ENCODE measurements around the gene PIP5K1A.
"Not testable (repeated sequence)": the region's sequence is repeated elsewhere in the genome, so short reads cannot be mapped to it uniquely, and the experiment has no call there.

PIP5K1A gene

DNA sequence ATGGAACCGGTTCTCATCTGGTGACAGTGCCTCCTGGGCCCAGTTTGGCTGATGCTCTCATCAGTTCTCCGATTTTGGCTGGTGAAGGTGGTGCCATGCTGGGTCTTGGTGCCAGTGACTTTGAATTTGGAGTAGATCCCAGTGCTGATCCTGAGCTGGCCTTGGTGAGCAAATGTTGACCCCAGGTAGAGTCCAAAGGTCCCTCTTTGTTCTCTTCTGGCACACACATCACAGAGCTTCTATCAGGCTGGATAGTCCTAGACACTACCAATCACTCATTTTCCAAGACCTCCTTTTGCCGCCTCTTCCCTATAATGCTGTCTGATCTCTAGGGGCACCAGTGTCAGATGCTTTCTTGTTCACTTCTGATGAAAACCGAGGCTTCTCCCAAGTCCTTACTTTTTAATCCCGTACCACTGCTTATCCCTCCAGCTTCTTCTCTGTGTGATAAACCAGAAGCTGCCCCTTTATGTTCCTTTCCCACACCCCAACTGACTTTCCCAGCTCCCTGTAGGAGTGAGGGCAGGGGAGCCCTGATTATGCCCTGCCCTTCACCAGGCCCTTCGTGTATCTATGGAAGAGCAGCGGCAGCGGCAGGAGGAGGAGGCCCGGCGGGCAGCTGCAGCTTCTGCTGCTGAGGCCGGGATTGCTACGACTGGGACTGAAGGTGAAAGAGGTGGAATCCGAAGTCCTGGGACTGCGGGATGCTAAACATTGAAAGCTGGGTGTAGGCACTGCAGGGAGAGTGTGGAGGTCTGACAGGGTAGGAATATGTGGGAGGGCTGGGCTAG lies 67.3 kb downstream of the PIP5K1A start:
- no peak for DNase-seq (ENCODE audit: extremely low spot score)
- POLR2A ChIA-PET: interaction anchor here (0.9 to 3.1 kb wide), 4 partner anchors 11 to 74 kb away, joined by 3 to 13 read pairs (median 3); partner anchors contain the start of gene PSMD4
- CTCF ChIA-PET: no interaction called here
- TF ChIP-seq CTBP1 (IDR thresholded peaks at IDR 0.05; ENCODE audit: borderline replicate concordance): no peak
- TF ChIP-seq FOXA1 (IDR thresholded peaks at IDR 0.05): no peak
- no peak for TF ChIP-seq FOXM1 (IDR thresholded peaks at IDR 0.05; ENCODE audit: borderline replicate concordance)
- TF ChIP-seq ARNT (IDR thresholded peaks at IDR 0.05): no peak
- TF ChIP-seq HDGF (IDR thresholded peaks at IDR 0.05; ENCODE audit: borderline replicate concordance): no peak
- no peak for TF ChIP-seq FOXK2 (IDR thresholded peaks at IDR 0.05)
- TF ChIP-seq BHLHE40 (IDR thresholded peaks at IDR 0.05; ENCODE audit: borderline replicate concordance): no peak
- no peak for TF ChIP-seq SUZ12 (IDR thresholded peaks at IDR 0.05)
- no peak for TF ChIP-seq L3MBTL2 (conservative IDR thresholded peaks at IDR 0.05)
- no peak for TF ChIP-seq ELF4 (IDR thresholded peaks at IDR 0.05)
- TF ChIP-seq TARDBP (IDR thresholded peaks at IDR 0.05): no peak
- no peak for TF ChIP-seq ZNF384 (IDR thresholded peaks at IDR 0.05)
- TF ChIP-seq, protein P1, sequence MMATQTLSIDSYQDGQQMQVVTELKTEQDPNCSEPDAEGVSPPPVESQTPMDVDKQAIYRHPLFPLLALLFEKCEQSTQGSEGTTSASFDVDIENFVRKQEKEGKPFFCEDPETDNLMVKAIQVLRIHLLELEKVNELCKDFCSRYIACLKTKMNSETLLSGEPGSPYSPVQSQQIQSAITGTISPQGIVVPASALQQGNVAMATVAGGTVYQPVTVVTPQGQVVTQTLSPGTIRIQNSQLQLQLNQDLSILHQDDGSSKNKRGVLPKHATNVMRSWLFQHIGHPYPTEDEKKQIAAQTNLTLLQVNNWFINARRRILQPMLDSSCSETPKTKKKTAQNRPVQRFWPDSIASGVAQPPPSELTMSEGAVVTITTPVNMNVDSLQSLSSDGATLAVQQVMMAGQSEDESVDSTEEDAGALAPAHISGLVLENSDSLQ (IDR thresholded peaks at IDR 0.05): no peak
- no peak for TF ChIP-seq SP1 (IDR thresholded peaks at IDR 0.05)
- TF ChIP-seq LEF1 (IDR thresholded peaks at IDR 0.05; ENCODE audit: borderline replicate concordance): no peak

DNA sequence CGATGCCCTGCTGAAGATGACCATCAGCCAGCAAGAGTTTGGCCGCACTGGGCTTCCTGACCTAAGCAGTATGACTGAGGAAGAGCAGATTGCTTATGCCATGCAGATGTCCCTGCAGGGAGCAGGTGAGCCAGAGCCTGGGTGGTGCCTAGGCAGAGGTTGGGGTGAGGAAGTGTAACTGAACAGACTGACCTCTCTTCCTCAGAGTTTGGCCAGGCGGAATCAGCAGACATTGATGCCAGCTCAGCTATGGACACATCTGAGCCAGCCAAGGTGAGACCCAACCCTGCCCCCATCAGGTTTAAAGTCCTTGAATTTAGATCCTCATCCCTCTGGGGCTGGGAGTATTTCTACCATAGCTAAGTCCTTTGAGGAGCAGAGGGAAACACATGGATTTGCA lies 68.0 kb downstream of the PIP5K1A start:
- no peak for DNase-seq (ENCODE audit: extremely low spot score)
- ChIA-PET CTCF (interaction anchor here (0.6 kb wide), 1 partner anchor 16 kb away, joined by 5 read pairs; no protein-coding TSS in a partner anchor), POLR2A (interaction anchor here (1.5 to 3.1 kb wide), 3 partner anchors 11 to 15 kb away, joined by 3 to 13 read pairs (median 9); partner anchors contain the start of genes PSMD4 and ZNF687)
- no peak for TF ChIP-seq ARNT (IDR thresholded peaks at IDR 0.05)
- TF ChIP-seq ELF4 (IDR thresholded peaks at IDR 0.05): no peak
- TF ChIP-seq TARDBP (IDR thresholded peaks at IDR 0.05): no peak
- no peak for TF ChIP-seq BHLHE40 (IDR thresholded peaks at IDR 0.05; ENCODE audit: borderline replicate concordance)
- TF ChIP-seq L3MBTL2 (conservative IDR thresholded peaks at IDR 0.05): no peak
- TF ChIP-seq FOXM1 (IDR thresholded peaks at IDR 0.05; ENCODE audit: borderline replicate concordance): no peak
- no peak for TF ChIP-seq ZNF384 (IDR thresholded peaks at IDR 0.05)
- no peak for TF ChIP-seq FOXA1 (IDR thresholded peaks at IDR 0.05)
- TF ChIP-seq SUZ12 (IDR thresholded peaks at IDR 0.05): no peak
- no peak for TF ChIP-seq CTBP1 (IDR thresholded peaks at IDR 0.05; ENCODE audit: borderline replicate concordance)
- no peak for TF ChIP-seq FOXK2 (IDR thresholded peaks at IDR 0.05)
- TF ChIP-seq NFRKB (IDR thresholded peaks at IDR 0.05): no peak

DNA sequence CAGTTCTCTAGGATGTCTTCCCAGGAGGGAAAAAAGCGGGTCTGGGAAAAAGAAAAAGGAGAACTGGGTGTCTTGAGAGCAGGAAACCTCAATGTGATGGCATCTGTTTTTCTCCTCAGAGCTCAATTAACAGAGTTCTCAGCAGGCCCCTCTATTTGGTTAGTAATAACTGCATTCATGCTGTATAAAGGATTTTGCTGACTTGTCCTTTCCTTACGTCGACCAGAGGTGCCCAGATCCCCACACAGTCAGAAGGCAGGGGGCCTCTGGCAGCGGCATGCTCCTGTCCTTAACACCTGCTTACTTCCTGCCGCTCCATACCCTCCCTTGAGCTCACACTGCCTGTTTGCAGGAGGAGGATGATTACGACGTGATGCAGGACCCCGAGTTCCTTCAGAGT lies 68.5 kb downstream of the PIP5K1A start:
- ChIA-PET CTCF (interaction anchor here (0.6 kb wide), 1 partner anchor 16 kb away, joined by 5 read pairs; no protein-coding TSS in a partner anchor), POLR2A (interaction anchor here (1.5 to 3.1 kb wide), 3 partner anchors 11 to 15 kb away, joined by 3 to 13 read pairs (median 9); partner anchors contain the start of genes PSMD4 and ZNF687)
- TF ChIP-seq BHLHE40 (IDR thresholded peaks at IDR 0.05; ENCODE audit: borderline replicate concordance) (no peak), SUZ12 (IDR thresholded peaks at IDR 0.05) (no peak), TARDBP (IDR thresholded peaks at IDR 0.05) (no peak), ARNT (IDR thresholded peaks at IDR 0.05) (no peak), L3MBTL2 (conservative IDR thresholded peaks at IDR 0.05) (no peak), NFRKB (IDR thresholded peaks at IDR 0.05) (no peak), FOXA1 (IDR thresholded peaks at IDR 0.05) (no peak), CTBP1 (IDR thresholded peaks at IDR 0.05; ENCODE audit: borderline replicate concordance) (no peak), HDGF (IDR thresholded peaks at IDR 0.05; ENCODE audit: borderline replicate concordance) (no peak), ELF4 (IDR thresholded peaks at IDR 0.05) (no peak), FOXM1 (IDR thresholded peaks at IDR 0.05; ENCODE audit: borderline replicate concordance) (no peak)
- DNase-seq (ENCODE audit: extremely low spot score): no peak

GRCh38 chr1:151267760-151268159 lies 69.4 kb downstream of the PIP5K1A start:
- CTCF ChIA-PET: no interaction called here
- DNase-seq (ENCODE audit: extremely low spot score): no peak
- POLR2A ChIA-PET: interaction anchor here (1.5 to 3.1 kb wide), 3 partner anchors 10 to 14 kb away, joined by 3 to 13 read pairs (median 9); partner anchors contain the start of genes PSMD4 and ZNF687
- TF ChIP-seq NFRKB (IDR thresholded peaks at IDR 0.05): no peak
- TF ChIP-seq ZNF384 (IDR thresholded peaks at IDR 0.05): no peak
- no peak for TF ChIP-seq L3MBTL2 (conservative IDR thresholded peaks at IDR 0.05)
- TF ChIP-seq FOXK2 (IDR thresholded peaks at IDR 0.05): no peak
- no peak for TF ChIP-seq TARDBP (IDR thresholded peaks at IDR 0.05)
- TF ChIP-seq FOXM1 (IDR thresholded peaks at IDR 0.05; ENCODE audit: borderline replicate concordance): no peak

GRCh38 chr1:151273924-151274466 lies 75.6 kb downstream of the PIP5K1A start:
- POLR2A ChIA-PET: no interaction called here
- no peak for TF ChIP-seq LEF1 (IDR thresholded peaks at IDR 0.05; ENCODE audit: borderline replicate concordance)
- TF ChIP-seq FOXA1 (IDR thresholded peaks at IDR 0.05): no peak
- TF ChIP-seq FOXK2 (IDR thresholded peaks at IDR 0.05): no peak
- no peak for TF ChIP-seq TARDBP (IDR thresholded peaks at IDR 0.05)
- no peak for TF ChIP-seq BHLHE40 (IDR thresholded peaks at IDR 0.05; ENCODE audit: borderline replicate concordance)
- no peak for TF ChIP-seq L3MBTL2 (conservative IDR thresholded peaks at IDR 0.05)
- no peak for TF ChIP-seq ZNF384 (IDR thresholded peaks at IDR 0.05)
- no peak for TF ChIP-seq ARNT (IDR thresholded peaks at IDR 0.05)
- TF ChIP-seq SUZ12 (IDR thresholded peaks at IDR 0.05): no peak
- TF ChIP-seq SP1 (IDR thresholded peaks at IDR 0.05): no peak
- TF ChIP-seq, protein P1 (IDR thresholded peaks at IDR 0.05): no peak
- TF ChIP-seq ELF4 (IDR thresholded peaks at IDR 0.05): no peak
- TF ChIP-seq NFRKB (IDR thresholded peaks at IDR 0.05): no peak
- no peak for TF ChIP-seq FOXM1 (IDR thresholded peaks at IDR 0.05; ENCODE audit: borderline replicate concordance)
- no peak for DNase-seq (ENCODE audit: extremely low spot score)
- CTCF ChIA-PET: no interaction called here

DNA sequence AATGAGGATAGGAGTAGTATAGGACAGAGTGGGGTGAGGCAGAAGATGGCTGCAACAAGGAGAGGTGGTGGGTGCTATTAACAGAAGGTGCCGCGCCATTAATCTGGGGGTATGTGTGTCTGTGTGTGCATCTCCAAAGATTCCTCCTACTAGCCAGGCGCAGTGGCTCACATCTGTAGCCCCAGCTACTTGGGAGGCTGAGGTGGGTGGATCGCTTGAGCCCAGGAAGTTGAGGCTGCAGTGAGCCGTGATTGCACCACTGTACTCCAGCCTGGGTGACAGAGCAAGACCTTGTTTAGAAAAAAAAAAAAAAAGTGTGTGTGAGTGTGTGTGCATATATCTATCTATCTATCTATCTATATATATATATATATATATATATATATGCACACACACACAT lies 77.0 kb downstream of the PIP5K1A start:
- CTCF ChIA-PET: interaction anchor here (0.9 kb wide), 1 partner anchor 24 kb away, joined by 3 read pairs; no protein-coding TSS in a partner anchor
- DNase-seq (ENCODE audit: extremely low spot score); POLR2A ChIA-PET: not testable (repeated sequence)

Data from HEK293T (cell line).